ENCODE results near the gene PGS1.

DNA sequence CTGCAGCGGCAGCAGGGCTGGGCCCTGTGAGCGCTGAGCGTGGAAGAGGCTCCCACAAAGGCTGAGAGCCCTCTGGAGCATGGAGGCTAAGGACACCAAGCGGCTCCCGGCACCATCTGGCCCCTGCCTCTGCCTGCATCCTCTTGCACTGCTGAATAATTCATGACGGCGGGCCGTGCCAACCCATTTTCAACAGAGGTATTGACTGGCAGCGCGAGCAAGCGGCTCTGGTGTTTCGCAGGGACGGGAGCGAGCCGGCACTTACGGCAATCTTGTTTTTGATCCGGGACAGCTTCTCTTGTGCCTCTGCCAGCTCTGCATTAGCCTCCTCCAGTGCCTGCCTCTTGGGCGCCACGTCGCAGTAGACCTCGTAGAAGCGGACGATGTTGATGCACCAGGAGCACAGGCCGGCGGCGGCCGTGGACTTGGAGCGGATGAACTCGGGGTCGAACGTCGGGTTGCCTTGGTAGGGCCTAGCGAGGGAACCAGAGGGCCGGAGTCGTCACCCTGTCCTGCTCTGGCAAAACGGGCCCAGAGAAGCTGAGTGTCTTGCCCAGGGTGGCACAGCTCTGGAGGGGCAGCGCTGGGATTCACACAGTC is 80.4 kb downstream of the PGS1 start:
- TF ChIP-seq, protein P1, sequence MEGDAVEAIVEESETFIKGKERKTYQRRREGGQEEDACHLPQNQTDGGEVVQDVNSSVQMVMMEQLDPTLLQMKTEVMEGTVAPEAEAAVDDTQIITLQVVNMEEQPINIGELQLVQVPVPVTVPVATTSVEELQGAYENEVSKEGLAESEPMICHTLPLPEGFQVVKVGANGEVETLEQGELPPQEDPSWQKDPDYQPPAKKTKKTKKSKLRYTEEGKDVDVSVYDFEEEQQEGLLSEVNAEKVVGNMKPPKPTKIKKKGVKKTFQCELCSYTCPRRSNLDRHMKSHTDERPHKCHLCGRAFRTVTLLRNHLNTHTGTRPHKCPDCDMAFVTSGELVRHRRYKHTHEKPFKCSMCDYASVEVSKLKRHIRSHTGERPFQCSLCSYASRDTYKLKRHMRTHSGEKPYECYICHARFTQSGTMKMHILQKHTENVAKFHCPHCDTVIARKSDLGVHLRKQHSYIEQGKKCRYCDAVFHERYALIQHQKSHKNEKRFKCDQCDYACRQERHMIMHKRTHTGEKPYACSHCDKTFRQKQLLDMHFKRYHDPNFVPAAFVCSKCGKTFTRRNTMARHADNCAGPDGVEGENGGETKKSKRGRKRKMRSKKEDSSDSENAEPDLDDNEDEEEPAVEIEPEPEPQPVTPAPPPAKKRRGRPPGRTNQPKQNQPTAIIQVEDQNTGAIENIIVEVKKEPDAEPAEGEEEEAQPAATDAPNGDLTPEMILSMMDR (conservative IDR thresholded peaks at IDR 0.05 in 1 of 2, IDR thresholded peaks at IDR 0.05 in 1 of 2; ENCODE audit: low read depth in 1 of 2, low read length in 2 of 2): no peak
- TF ChIP-seq EZH2 (IDR thresholded peaks at IDR 0.05; ENCODE audit: low read length, missing control alignments): no peak
